ENCODE measurements around the gene CDK5RAP1. TPM values are rescaled to one million over a fixed set of nuclear protein-coding genes. Genes with fewer than 3 reads are reported as not detected.

Gene CDK5RAP1
- total and polyA plus RNA-seq, 2 of the 8 experiments (the other 6 are each of a cell fraction or from before 2014, with no cell fraction given): 37.8 to 46.6 TPM

- Histone ChIP-seq H2BK5ac (ENCODE audit: low read depth, low read length) (no peak overlapping the region), H2AFZ (ENCODE audit: low read length) (no peak overlapping the region), H3K4me1 (replicated peaks in 1 of 4; ENCODE audit: control insufficient read depth in 3 of 4, insufficient read depth in 4 of 4, low read length in 3 of 4) (no peaks in the 10 kb centered on the region), H2BK120ac (replicated peaks; ENCODE audit: low read depth, low read length) (no peak overlapping the region), H2AK5ac (ENCODE audit: low read depth, low read length) (no peak overlapping the region), H3K56ac (replicated peaks; ENCODE audit: insufficient read length, low read depth, low read length) (no peak overlapping the region), H2BK12ac (ENCODE audit: low read depth, low read length) (no peak overlapping the region), H3K4me3 (ENCODE audit: extremely low read depth in 1 of 4, insufficient read depth in 2 of 4, low read depth in 3 of 4, low read length in 4 of 4) (no peak overlapping the region), H3K23me2 (ENCODE audit: low read depth, low read length) (no peaks in the 10 kb centered on the region), H3K4ac (replicated peaks; ENCODE audit: insufficient read length, low read depth, low read length) (no peak overlapping the region), H2BK15ac (ENCODE audit: low read length) (no peak overlapping the region), H3K9ac (replicated peaks in 1 of 4; ENCODE audit: extremely low read depth in 1 of 4, low read depth in 3 of 4, low read length in 3 of 4) (no peak overlapping the region), H3K27me3 (replicated peaks in 1 of 4; ENCODE audit: control insufficient read depth in 3 of 4, extremely low read depth in 1 of 4, insufficient read depth in 3 of 4, low read length in 3 of 4) (no peaks in the 10 kb centered on the region), H3K23ac (ENCODE audit: insufficient read length) (no peak overlapping the region), H3K4me2 (ENCODE audit: insufficient read depth in 1 of 2, low read depth in 2 of 2, low read length in 2 of 2) (no peak overlapping the region), H3K79me2 (ENCODE audit: control insufficient read depth in 1 of 2, insufficient read depth in 2 of 2, low read length in 2 of 2) (peaks cover 5 to 34% of the 10 kb centered on the region in 2 experiments; a peak in 3 of 4 replicates), H2BK20ac (ENCODE audit: low read length) (no peak overlapping the region), H3K27ac (ENCODE audit: low read depth, low read length) (no peak overlapping the region), H4K20me1 (replicated peaks in 1 of 2; ENCODE audit: control insufficient read depth in 1 of 2, insufficient read depth in 2 of 2, low read length in 2 of 2) (peaks cover 0 to 5% of the 10 kb centered on the region in 2 experiments), H3K14ac (ENCODE audit: insufficient read length) (no peak overlapping the region), H3K9me3 (ENCODE audit: insufficient read depth in 2 of 2, low read depth in 1 of 2, low read length in 1 of 2) (no peaks in the 10 kb centered on the region), H4K5ac (ENCODE audit: insufficient read length, low read depth, low read length) (no peak overlapping the region), H4K91ac (replicated peaks; ENCODE audit: insufficient read length, low read length) (no peak overlapping the region), H3K79me1 (ENCODE audit: low read depth, low read length) (peaks cover under 1% of the 10 kb centered on the region; the same call in 1 of the 2 replicates), H3K18ac (ENCODE audit: extremely low read depth, low read length) (no peak overlapping the region), H3K36me3 (ENCODE audit: control insufficient read depth in 2 of 4, insufficient read depth in 4 of 4, low read length in 3 of 4) (peaks cover 4 to 47% (median 27%) of the 10 kb centered on the region in 4 experiments), H4K8ac (ENCODE audit: extremely low read depth, insufficient read depth, low read length) (no peak overlapping the region)
- CTCF ChIA-PET (ENCODE audit: partially characterized antibody): interaction anchor here (1.1 kb wide), 1 partner anchor 14 kb away, joined by 3 read pairs; no protein-coding TSS in a partner anchor
- WGBS, 2 experiments (ENCODE audit: extremely low coverage in 1 of 2, insufficient coverage in 1 of 2, insufficient read length in 1 of 2, insufficient replicate concordance in 2 of 2, low coverage in 1 of 2, low lambda C conversion rate in 2 of 2, missing lambda C conversion rate in 1 of 2): 94 to 100% methylated on average over 1 to 4 of the region's 4 CpGs
- no peak for DNase-seq (ENCODE audit: low read depth in 1 of 2, low spot score in 2 of 2)
- no peak for FAIRE-seq
- POLR2A ChIA-PET (ENCODE audit: partially characterized antibody): no interaction called here
- TF ChIP-seq TBP (IDR thresholded peaks at IDR 0.05; ENCODE audit: low read depth, low read length) (no peak), SIX5 (IDR thresholded peaks at IDR 0.05; ENCODE audit: low read depth, low read length) (no peak), TCF12 (IDR thresholded peaks at IDR 0.05; ENCODE audit: low read depth, low read length) (no peak), ATF2 (IDR thresholded peaks at IDR 0.05; ENCODE audit: low read length) (no peak), MAFK (IDR thresholded peaks at IDR 0.05; ENCODE audit: low read depth, low read length) (no peak), SAP30 (IDR thresholded peaks at IDR 0.05; ENCODE audit: insufficient read depth, insufficient replicate concordance, low read length) (no peak), RAD21 (IDR thresholded peaks at IDR 0.05 in 1 of 2, conservative IDR thresholded peaks at IDR 0.05 in 1 of 2; ENCODE audit: low read depth in 2 of 2, low read length in 2 of 2) (no peak), BCL11A (IDR thresholded peaks at IDR 0.05; ENCODE audit: low read depth in 2 of 2, low read length in 2 of 2) (no peak), CTBP2 (IDR thresholded peaks at IDR 0.05; ENCODE audit: borderline replicate concordance, insufficient read depth, insufficient read length, low read length) (no peak)
Measured at GRCh38 chr20:33394718-33395117, 6.6 kb downstream of the CDK5RAP1 start.

Measured in H1 (cell line).